ENCODE data around the gene DMBX1.

Gene DMBX1

GRCh38 chr1:46461017-46461808 is 28.4 kb upstream of the DMBX1 start:
- CTCF ChIA-PET: interaction anchor here (1.0 to 1.4 kb wide), 2 partner anchors 19 to 74 kb away, joined by 3 to 4 read pairs; a partner anchor contains a TSS
- H3K4me1 ChIP-seq (ENCODE audit: control extremely low read depth in 1 of 4, control insufficient read depth in 4 of 4, insufficient read depth in 4 of 4, low read length in 3 of 4): peaks cover 0 to 4% (median 1%) of the 10 kb centered on the region in 4 experiments
- H3K27ac ChIP-seq (ENCODE audit: insufficient read depth in 1 of 2, low read depth in 1 of 2, low read length in 2 of 2, poor library complexity in 1 of 2, severe bottlenecking in 2 of 2): no peak overlapping the region
- no peak for DNase-seq
- H3K36me3 ChIP-seq (ENCODE audit: control insufficient read depth in 4 of 4, insufficient read depth in 4 of 4, low read length in 3 of 4): no peaks in the 10 kb centered on the region
- WGBS (ENCODE audit: insufficient coverage): 80% methylated on average over 8 of the region's 11 CpGs
- H3K4me3 ChIP-seq (ENCODE audit: control insufficient read depth in 1 of 7, extremely low read depth in 1 of 7, insufficient read depth in 4 of 7, low read depth in 2 of 7, low read length in 6 of 7): no peak overlapping the region
- H3K9me3 ChIP-seq (ENCODE audit: control extremely low read depth in 1 of 5, control insufficient read depth in 4 of 5, insufficient read depth in 2 of 5, low read depth in 1 of 5, low read length in 4 of 5): no peaks in the 10 kb centered on the region
- POLR2A ChIA-PET: no interaction called here
- peaks cover 4 to 79% (median 34%) of the 10 kb centered on the region in 5 experiments for H3K27me3 ChIP-seq (replicated peaks in 2 of 5; ENCODE audit: control insufficient read depth in 4 of 5, insufficient read depth in 5 of 5, low read length in 4 of 5)

DNA sequence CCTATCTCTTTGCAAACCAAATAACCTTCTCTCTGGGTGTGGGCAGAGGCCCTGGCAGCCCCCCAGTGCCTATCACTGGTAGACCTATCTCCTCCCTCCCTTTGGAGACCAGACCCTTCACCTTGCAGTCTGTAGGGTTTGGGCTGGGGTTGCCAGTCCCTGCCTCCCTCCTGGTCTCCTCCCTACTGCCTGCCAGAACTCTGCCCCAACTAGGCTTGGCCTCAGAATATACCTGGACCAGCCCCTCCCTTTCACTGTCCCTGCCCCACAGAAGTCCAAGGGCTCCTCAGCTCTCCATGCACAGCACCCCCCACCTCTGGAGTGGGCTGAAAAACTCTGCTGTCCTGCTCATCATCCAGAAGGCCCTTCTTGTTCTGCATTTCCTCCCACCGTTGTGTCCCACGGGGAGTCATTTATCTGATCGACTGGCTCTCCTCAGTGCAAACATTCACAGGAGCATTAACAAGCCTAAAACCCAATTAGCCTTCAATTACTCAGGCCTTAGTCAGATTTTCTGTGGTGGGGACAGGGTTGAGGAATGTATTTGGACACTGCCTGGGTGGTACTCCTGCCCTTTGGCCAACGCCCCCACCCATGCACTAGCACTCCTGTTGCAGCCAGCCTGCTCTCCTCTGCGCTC is 27.7 kb upstream of the DMBX1 start:
- ChIA-PET CTCF (no interaction called here), POLR2A (no interaction called here)
- no peaks in the 10 kb centered on the region for H3K9me3 ChIP-seq (ENCODE audit: control extremely low read depth in 1 of 5, control insufficient read depth in 4 of 5, insufficient read depth in 2 of 5, low read depth in 1 of 5, low read length in 4 of 5)
- H3K27me3 ChIP-seq (replicated peaks in 2 of 5; ENCODE audit: control insufficient read depth in 4 of 5, insufficient read depth in 5 of 5, low read length in 4 of 5): peaks cover 6 to 85% (median 35%) of the 10 kb centered on the region in 5 experiments
- H3K27ac ChIP-seq (ENCODE audit: insufficient read depth in 1 of 2, low read depth in 1 of 2, low read length in 2 of 2, poor library complexity in 1 of 2, severe bottlenecking in 2 of 2): no peak overlapping the region
- H3K4me1 ChIP-seq (ENCODE audit: control extremely low read depth in 1 of 4, control insufficient read depth in 4 of 4, insufficient read depth in 4 of 4, low read length in 3 of 4): peaks cover 0 to 7% (median 5%) of the 10 kb centered on the region in 4 experiments
- no peaks in the 10 kb centered on the region for H3K36me3 ChIP-seq (ENCODE audit: control insufficient read depth in 4 of 4, insufficient read depth in 4 of 4, low read length in 3 of 4)
- H3K4me3 ChIP-seq (ENCODE audit: control insufficient read depth in 1 of 7, extremely low read depth in 1 of 7, insufficient read depth in 4 of 7, low read depth in 2 of 7, low read length in 6 of 7): no peak overlapping the region
- no peak for DNase-seq
- 90% methylated on average over 2 of the region's 5 CpGs for WGBS (ENCODE audit: insufficient coverage)

DNA sequence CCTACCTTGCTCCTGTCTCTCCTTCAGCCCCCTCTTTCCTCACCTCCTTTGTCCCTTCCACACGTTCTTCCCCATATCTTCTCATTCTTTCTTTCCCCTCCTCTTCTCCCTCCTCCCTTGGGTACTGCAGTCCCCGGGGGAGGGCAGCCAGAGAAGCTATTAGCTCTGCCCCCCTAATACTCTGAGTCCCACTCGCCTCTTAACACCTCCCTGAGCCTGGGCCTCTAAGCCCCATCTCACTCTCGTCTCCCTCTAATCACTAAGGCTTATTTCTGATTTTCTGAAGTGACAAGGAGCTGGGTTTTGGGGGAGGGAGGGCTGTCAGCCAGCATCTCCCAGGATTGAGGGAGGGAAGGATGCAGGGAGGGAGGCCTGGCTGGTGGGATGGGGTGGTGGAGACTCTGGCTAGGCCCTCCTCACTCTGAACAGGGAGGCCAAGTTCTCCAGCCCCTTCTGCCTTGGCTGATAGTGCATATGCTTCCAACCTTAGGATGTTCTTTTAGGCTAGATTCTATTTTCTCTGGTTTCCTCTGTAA is 25.6 kb upstream of the DMBX1 start:
- POLR2A ChIA-PET: no interaction called here
- H3K27me3 ChIP-seq (replicated peaks in 2 of 5; ENCODE audit: control insufficient read depth in 4 of 5, insufficient read depth in 5 of 5, low read length in 4 of 5): peaks cover 12 to 88% (median 33%) of the 10 kb centered on the region in 5 experiments

GRCh38 chr1:46464915-46465314 is 24.7 kb upstream of the DMBX1 start:
- 92% methylated on average over 3 of the region's 3 CpGs for WGBS (ENCODE audit: insufficient coverage)
- DNase-seq: no peak
- ChIA-PET CTCF (interaction anchor here (1.2 to 1.5 kb wide), 2 partner anchors 18 to 64 kb away, joined by 4 to 5 read pairs; no protein-coding TSS in a partner anchor), POLR2A (interaction anchor here (0.7 kb wide), 1 partner anchor 33 kb away, joined by 3 read pairs; no protein-coding TSS in a partner anchor)
- H3K36me3 ChIP-seq (ENCODE audit: control insufficient read depth in 4 of 4, insufficient read depth in 4 of 4, low read length in 3 of 4): no peaks in the 10 kb centered on the region
- peaks cover 0 to 9% (median 7%) of the 10 kb centered on the region in 4 experiments for H3K4me1 ChIP-seq (ENCODE audit: control extremely low read depth in 1 of 4, control insufficient read depth in 4 of 4, insufficient read depth in 4 of 4, low read length in 3 of 4)
- peaks cover 12 to 87% (median 33%) of the 10 kb centered on the region in 5 experiments for H3K27me3 ChIP-seq (replicated peaks in 2 of 5; ENCODE audit: control insufficient read depth in 4 of 5, insufficient read depth in 5 of 5, low read length in 4 of 5)
- no peak overlapping the region for H3K27ac ChIP-seq (ENCODE audit: insufficient read depth in 1 of 2, low read depth in 1 of 2, low read length in 2 of 2, poor library complexity in 1 of 2, severe bottlenecking in 2 of 2)
- H3K9me3 ChIP-seq (ENCODE audit: control extremely low read depth in 1 of 5, control insufficient read depth in 4 of 5, insufficient read depth in 2 of 5, low read depth in 1 of 5, low read length in 4 of 5): no peaks in the 10 kb centered on the region
- H3K4me3 ChIP-seq (ENCODE audit: control insufficient read depth in 1 of 7, extremely low read depth in 1 of 7, insufficient read depth in 4 of 7, low read depth in 2 of 7, low read length in 6 of 7): no peak overlapping the region

More for the DNA sequence above, 25.6 kb upstream of the DMBX1 start:
- CTCF ChIA-PET: interaction anchor here (1.2 to 1.5 kb wide), 2 partner anchors 17 to 65 kb away, joined by 4 to 5 read pairs; no protein-coding TSS in a partner anchor
- WGBS (ENCODE audit: insufficient coverage): 100% methylated on average over 3 of the region's 4 CpGs
- H3K4me3 ChIP-seq (ENCODE audit: control insufficient read depth in 1 of 7, extremely low read depth in 1 of 7, insufficient read depth in 4 of 7, low read depth in 2 of 7, low read length in 6 of 7): no peak overlapping the region
- no peak for DNase-seq
- H3K9me3 ChIP-seq (ENCODE audit: control extremely low read depth in 1 of 5, control insufficient read depth in 4 of 5, insufficient read depth in 2 of 5, low read depth in 1 of 5, low read length in 4 of 5): no peaks in the 10 kb centered on the region
- H3K27ac ChIP-seq (ENCODE audit: insufficient read depth in 1 of 2, low read depth in 1 of 2, low read length in 2 of 2, poor library complexity in 1 of 2, severe bottlenecking in 2 of 2): no peak overlapping the region
- H3K4me1 ChIP-seq (ENCODE audit: control extremely low read depth in 1 of 4, control insufficient read depth in 4 of 4, insufficient read depth in 4 of 4, low read length in 3 of 4): peaks cover 0 to 9% (median 7%) of the 10 kb centered on the region in 4 experiments
- H3K36me3 ChIP-seq (ENCODE audit: control insufficient read depth in 4 of 4, insufficient read depth in 4 of 4, low read length in 3 of 4): no peaks in the 10 kb centered on the region

DNA sequence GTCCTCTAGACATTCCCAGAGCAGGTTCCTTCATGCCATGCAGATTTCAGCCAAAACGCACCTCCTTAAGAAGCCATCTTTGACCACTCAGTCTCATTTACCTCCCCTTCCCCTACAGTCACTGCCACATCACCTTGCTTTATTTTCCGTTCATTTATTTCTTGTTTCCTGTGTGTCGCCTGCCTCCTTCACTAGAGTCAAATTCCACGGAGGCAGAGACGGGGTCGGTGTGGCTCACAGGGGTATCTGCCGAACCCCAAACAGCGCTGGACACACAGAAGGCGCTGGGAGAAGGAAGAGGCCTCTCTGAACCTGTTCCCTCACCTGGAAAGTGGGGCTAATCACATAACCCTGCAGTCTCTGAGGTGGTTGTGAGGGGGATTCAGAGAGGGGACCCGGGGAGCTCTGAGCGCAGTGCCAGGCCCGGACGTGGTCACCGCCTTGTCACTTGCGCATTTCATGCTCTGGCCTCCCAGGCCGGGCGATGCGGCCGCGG is 23.6 kb upstream of the DMBX1 start:
- POLR2A ChIA-PET: no interaction called here
- 15% methylated on average over 19 of the region's 20 CpGs for WGBS (ENCODE audit: insufficient coverage)
- CTCF ChIA-PET: no interaction called here
- Histone ChIP-seq H3K9me3 (ENCODE audit: control extremely low read depth in 1 of 5, control insufficient read depth in 4 of 5, insufficient read depth in 2 of 5, low read depth in 1 of 5, low read length in 4 of 5) (no peaks in the 10 kb centered on the region), H3K27ac (ENCODE audit: insufficient read depth in 1 of 2, low read depth in 1 of 2, low read length in 2 of 2, poor library complexity in 1 of 2, severe bottlenecking in 2 of 2) (no peak overlapping the region), H3K4me1 (ENCODE audit: control extremely low read depth in 1 of 4, control insufficient read depth in 4 of 4, insufficient read depth in 4 of 4, low read length in 3 of 4) (peaks cover 0 to 9% (median 7%) of the 10 kb centered on the region in 4 experiments), H3K27me3 (replicated peaks in 2 of 5; ENCODE audit: control insufficient read depth in 4 of 5, insufficient read depth in 5 of 5, low read length in 4 of 5) (peaks cover 12 to 86% (median 31%) of the 10 kb centered on the region in 5 experiments), H3K4me3 (ENCODE audit: control insufficient read depth in 1 of 7, extremely low read depth in 1 of 7, insufficient read depth in 4 of 7, low read depth in 2 of 7, low read length in 6 of 7) (peak overlapping the region in 4 of 7 experiments; percentile 26 to 70 (median 64)), H3K36me3 (ENCODE audit: control insufficient read depth in 4 of 4, insufficient read depth in 4 of 4, low read length in 3 of 4) (no peaks in the 10 kb centered on the region)
- no peak for DNase-seq

GRCh38 chr1:46466477-46467182 is 23.0 kb upstream of the DMBX1 start:
- Histone ChIP-seq H3K36me3 (ENCODE audit: control insufficient read depth in 4 of 4, insufficient read depth in 4 of 4, low read length in 3 of 4) (no peaks in the 10 kb centered on the region), H3K9me3 (ENCODE audit: control extremely low read depth in 1 of 5, control insufficient read depth in 4 of 5, insufficient read depth in 2 of 5, low read depth in 1 of 5, low read length in 4 of 5) (no peaks in the 10 kb centered on the region), H3K27me3 (replicated peaks in 2 of 5; ENCODE audit: control insufficient read depth in 4 of 5, insufficient read depth in 5 of 5, low read length in 4 of 5) (peaks cover 11 to 85% (median 32%) of the 10 kb centered on the region in 5 experiments), H3K4me3 (ENCODE audit: control insufficient read depth in 1 of 7, extremely low read depth in 1 of 7, insufficient read depth in 4 of 7, low read depth in 2 of 7, low read length in 6 of 7) (peak overlapping the region; percentile 4 to 70 (median 40)), H3K4me1 (ENCODE audit: control extremely low read depth in 1 of 4, control insufficient read depth in 4 of 4, insufficient read depth in 4 of 4, low read length in 3 of 4) (peaks cover 0 to 9% (median 7%) of the 10 kb centered on the region in 4 experiments), H3K27ac (ENCODE audit: insufficient read depth in 1 of 2, low read depth in 1 of 2, low read length in 2 of 2, poor library complexity in 1 of 2, severe bottlenecking in 2 of 2) (no peak overlapping the region)
- CTCF ChIA-PET: no interaction called here
- DNase-seq: peak in 2 of 3 donors; percentile 37 to 48
- POLR2A ChIA-PET: no interaction called here
- 3% methylated on average over 75 of the region's 84 CpGs for WGBS (ENCODE audit: insufficient coverage)

All from common myeloid progenitor, CD34-positive (primary cell).